HepG2 (cell line): ENCODE results near the gene LAMC1. TPM values are rescaled to one million over a fixed set of nuclear protein-coding genes. Genes with fewer than 3 reads are reported as not detected.

Experiments used
- ELF3 ChIP-seq: IDR thresholded peaks from 2 replicates; pipeline ENCODE4 v1.6.1; 2016; ENCODE audit warnings: missing genetic modification reagents, missing compliant biosample characterization
- ETV5 ChIP-seq: IDR thresholded peaks from 2 replicates; pipeline ENCODE4 v1.6.1; 2018; ENCODE audit warnings: missing biosample characterization, missing genetic modification reagents, inconsistent platforms, borderline replicate concordance
- HDAC2 ChIP-seq: sonication (generic); formaldehyde crosslinking; IDR thresholded peaks from 2 replicates; pipeline ENCODE4 v1.4.0; 2020; ENCODE audit warnings: missing genetic modification reagents
- HNF4A ChIP-seq: sonication (generic); formaldehyde crosslinking; IDR thresholded peaks from 2 replicates; pipeline ENCODE4 v1.4.0; 2020; ENCODE audit warnings: missing genetic modification reagents
- IKZF1 ChIP-seq: fragments of 450-650 bp; IDR thresholded peaks from 2 replicates; pipeline ENCODE4 v1.7.1; 2016
- KMT2A ChIP-seq: sonication (generic); formaldehyde crosslinking; IDR thresholded peaks from 2 replicates; pipeline ENCODE4 v1.4.0; 2020; ENCODE audit warnings: missing genetic modification reagents
- MIER3 ChIP-seq: IDR thresholded peaks from 2 replicates; pipeline ENCODE4 v1.6.1; 2016; ENCODE audit warnings: missing compliant biosample characterization, borderline replicate concordance
- NFIC ChIP-seq: IDR thresholded peaks from 2 replicates; pipeline ENCODE4 v1.6.1; 2012; ENCODE audit warnings: mild to moderate bottlenecking, low read length, inconsistent platforms
- NR2F6 ChIP-seq, 2 experiments: IDR thresholded peaks; 2 replicates each; pipeline ENCODE4 v1.6.1; 2016; ENCODE audit warnings: antibody characterized with exemption in 1 of 2, mild to moderate bottlenecking in 1 of 2
- RNF2 ChIP-seq: fragments of 450-650 bp; conservative IDR thresholded peaks from 2 replicates; pipeline ENCODE4 v1.6.1; 2016; ENCODE audit warnings: low read depth
- SALL1 ChIP-seq: sonication (generic); formaldehyde crosslinking; IDR thresholded peaks from 2 replicates; pipeline ENCODE4 v1.8.0; 2022; ENCODE audit warnings: mild to moderate bottlenecking, missing genetic modification reagents
- U2AF2 ChIP-seq: fragments of 200-400 bp; formaldehyde crosslinking; IDR thresholded peaks from 2 replicates; pipeline ENCODE4 v1.6.1; 2017; ENCODE audit warnings: low read depth, mild to moderate bottlenecking, low read length
- ZNF292 ChIP-seq: sonication (generic); formaldehyde crosslinking; IDR thresholded peaks from 2 replicates; pipeline ENCODE4 v1.8.1; 2022; ENCODE audit warnings: mild to moderate bottlenecking, low read depth, missing genetic modification reagents, borderline replicate concordance
- ZNF773 ChIP-seq: sonication (generic); formaldehyde crosslinking; IDR thresholded peaks from 2 replicates; pipeline ENCODE4 v1.4.0; 2020; ENCODE audit warnings: missing genetic modification reagents, borderline replicate concordance
- polyA plus RNA-seq, 8 experiments: library from polyadenylated mRNA; depleted of rRNA in 3 of 8; stranded (reverse) in 7 of 8; unstranded in 1 of 8; fragments of >200 nt; fragmentation: Illumina TruSeq in 4 of 8; extraction: Trizol in 4 of 8; gene quantifications; 2 replicates each; pipeline versions ENCODE4 v1.2.1 to v1.2.3, GENCODE V29; 2011 to 2016; ENCODE audit warnings: low read depth in 4 of 8, missing spikeins in 1 of 8, mixed read lengths in 1 of 8; ENCODE audit not compliant: insufficient read depth in 1 of 8
- total RNA-seq, 5 experiments: library from RNA; depleted of rRNA; stranded (reverse); fragments of >200 nt; fragmentation: Illumina TruSeq; extraction: Trizol; gene quantifications; 2 replicates each; pipeline ENCODE4 v1.2.3, GENCODE V29; 2016; ENCODE audit warnings: low read depth in 1 of 5
- TF ChIP-seq, protein P1 (sequence below): IDR thresholded peaks from 2 replicates; pipeline ENCODE4 v1.4.0; 2020; ENCODE audit warnings: mild to moderate bottlenecking, missing genetic modification reagents
- TF ChIP-seq, protein P2 (sequence below): sonication (generic); formaldehyde crosslinking; IDR thresholded peaks from 2 replicates; pipeline ENCODE4 v1.4.0; 2020; ENCODE audit warnings: mild to moderate bottlenecking, missing genetic modification reagents
- TF ChIP-seq, protein P3 (sequence below): IDR thresholded peaks from 2 replicates; pipeline ENCODE4 v1.6.1; 2018; ENCODE audit warnings: missing genetic modification reagents, mild to moderate bottlenecking, missing compliant biosample characterization
- TF ChIP-seq, protein P4 (sequence below): IDR thresholded peaks from 2 replicates; pipeline ENCODE4 v1.6.1; 2016; ENCODE audit warnings: low read depth, missing genetic modification reagents, missing compliant biosample characterization

The LAMC1 gene
- total and polyA plus RNA-seq, 2 of the 13 experiments (the other 11 are each of a cell fraction or from before 2014, with no cell fraction given) = 58.5 to 137 TPM

DNA sequence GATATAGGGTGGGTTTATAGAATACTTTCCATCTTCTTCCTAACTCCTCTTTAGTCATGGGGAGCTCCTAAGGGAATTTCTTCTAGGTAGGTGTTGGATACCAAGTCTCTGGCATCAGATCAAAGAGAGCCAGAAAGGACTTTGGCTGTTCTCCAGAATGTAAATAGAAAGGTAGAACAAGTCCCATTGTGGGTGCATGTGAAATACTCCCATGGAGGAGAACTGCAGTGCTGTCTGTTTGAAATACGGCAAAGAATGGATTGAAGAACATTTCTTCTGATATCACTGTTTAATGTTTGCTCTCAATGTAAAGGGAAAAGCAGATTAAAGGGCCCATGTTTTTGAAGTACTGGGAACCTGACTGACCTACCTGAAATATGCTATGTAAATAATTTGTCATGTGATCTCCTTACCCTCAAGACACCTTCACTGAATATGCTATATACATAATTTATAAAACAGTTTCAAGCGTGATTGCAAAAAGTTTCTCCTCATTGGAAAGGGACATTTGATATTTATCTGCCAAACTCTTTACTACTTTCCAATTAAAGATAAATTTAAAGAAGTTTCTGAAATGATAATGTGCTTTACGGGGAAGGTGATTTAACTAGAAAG, 65.9 kb downstream of the LAMC1 start (continued):
- TF ChIP-seq, protein P1, sequence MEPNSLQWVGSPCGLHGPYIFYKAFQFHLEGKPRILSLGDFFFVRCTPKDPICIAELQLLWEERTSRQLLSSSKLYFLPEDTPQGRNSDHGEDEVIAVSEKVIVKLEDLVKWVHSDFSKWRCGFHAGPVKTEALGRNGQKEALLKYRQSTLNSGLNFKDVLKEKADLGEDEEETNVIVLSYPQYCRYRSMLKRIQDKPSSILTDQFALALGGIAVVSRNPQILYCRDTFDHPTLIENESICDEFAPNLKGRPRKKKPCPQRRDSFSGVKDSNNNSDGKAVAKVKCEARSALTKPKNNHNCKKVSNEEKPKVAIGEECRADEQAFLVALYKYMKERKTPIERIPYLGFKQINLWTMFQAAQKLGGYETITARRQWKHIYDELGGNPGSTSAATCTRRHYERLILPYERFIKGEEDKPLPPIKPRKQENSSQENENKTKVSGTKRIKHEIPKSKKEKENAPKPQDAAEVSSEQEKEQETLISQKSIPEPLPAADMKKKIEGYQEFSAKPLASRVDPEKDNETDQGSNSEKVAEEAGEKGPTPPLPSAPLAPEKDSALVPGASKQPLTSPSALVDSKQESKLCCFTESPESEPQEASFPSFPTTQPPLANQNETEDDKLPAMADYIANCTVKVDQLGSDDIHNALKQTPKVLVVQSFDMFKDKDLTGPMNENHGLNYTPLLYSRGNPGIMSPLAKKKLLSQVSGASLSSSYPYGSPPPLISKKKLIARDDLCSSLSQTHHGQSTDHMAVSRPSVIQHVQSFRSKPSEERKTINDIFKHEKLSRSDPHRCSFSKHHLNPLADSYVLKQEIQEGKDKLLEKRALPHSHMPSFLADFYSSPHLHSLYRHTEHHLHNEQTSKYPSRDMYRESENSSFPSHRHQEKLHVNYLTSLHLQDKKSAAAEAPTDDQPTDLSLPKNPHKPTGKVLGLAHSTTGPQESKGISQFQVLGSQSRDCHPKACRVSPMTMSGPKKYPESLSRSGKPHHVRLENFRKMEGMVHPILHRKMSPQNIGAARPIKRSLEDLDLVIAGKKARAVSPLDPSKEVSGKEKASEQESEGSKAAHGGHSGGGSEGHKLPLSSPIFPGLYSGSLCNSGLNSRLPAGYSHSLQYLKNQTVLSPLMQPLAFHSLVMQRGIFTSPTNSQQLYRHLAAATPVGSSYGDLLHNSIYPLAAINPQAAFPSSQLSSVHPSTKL (CRISPR knock-in tag) = peak; percentile 96
- TF ChIP-seq KMT2A (CRISPR knock-in tag) (peak; percentile 34; the same call in 1 of the 2 replicates), NR2F6 (IDR thresholded peaks at IDR 0.05) (peak; percentile 76), NR2F6 (CRISPR knock-in tag; IDR thresholded peaks at IDR 0.05) (peak; percentile 67), NFIC (peak; percentile 99), RNF2 (no peak), ZNF773 (CRISPR knock-in tag) (no peak), HNF4A (CRISPR knock-in tag) (peak; percentile 84), ELF3 (CRISPR knock-in tag) (peak; percentile 38; the same call in 1 of the 2 replicates), HDAC2 (peak; percentile 87), IKZF1 (no peak), SALL1 (CRISPR knock-in tag) (peak; percentile 63; the same call in 1 of the 2 replicates), ETV5 (CRISPR knock-in tag) (no peak), U2AF2 (no peak), ZNF292 (peak; percentile 26; the same call in 1 of the 2 replicates), MIER3 (CRISPR knock-in tag) (peak; percentile 54; the same call in 1 of the 2 replicates)
- TF ChIP-seq, protein P2, sequence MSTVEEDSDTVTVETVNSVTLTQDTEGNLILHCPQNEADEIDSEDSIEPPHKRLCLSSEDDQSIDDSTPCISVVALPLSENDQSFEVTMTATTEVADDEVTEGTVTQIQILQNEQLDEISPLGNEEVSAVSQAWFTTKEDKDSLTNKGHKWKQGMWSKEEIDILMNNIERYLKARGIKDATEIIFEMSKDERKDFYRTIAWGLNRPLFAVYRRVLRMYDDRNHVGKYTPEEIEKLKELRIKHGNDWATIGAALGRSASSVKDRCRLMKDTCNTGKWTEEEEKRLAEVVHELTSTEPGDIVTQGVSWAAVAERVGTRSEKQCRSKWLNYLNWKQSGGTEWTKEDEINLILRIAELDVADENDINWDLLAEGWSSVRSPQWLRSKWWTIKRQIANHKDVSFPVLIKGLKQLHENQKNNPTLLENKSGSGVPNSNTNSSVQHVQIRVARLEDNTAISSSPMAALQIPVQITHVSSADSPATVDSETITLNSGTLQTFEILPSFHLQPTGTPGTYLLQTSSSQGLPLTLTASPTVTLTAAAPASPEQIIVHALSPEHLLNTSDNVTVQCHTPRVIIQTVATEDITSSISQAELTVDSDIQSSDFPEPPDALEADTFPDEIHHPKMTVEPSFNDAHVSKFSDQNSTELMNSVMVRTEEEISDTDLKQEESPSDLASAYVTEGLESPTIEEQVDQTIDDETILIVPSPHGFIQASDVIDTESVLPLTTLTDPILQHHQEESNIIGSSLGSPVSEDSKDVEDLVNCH = no peak
- TF ChIP-seq, protein P3, sequence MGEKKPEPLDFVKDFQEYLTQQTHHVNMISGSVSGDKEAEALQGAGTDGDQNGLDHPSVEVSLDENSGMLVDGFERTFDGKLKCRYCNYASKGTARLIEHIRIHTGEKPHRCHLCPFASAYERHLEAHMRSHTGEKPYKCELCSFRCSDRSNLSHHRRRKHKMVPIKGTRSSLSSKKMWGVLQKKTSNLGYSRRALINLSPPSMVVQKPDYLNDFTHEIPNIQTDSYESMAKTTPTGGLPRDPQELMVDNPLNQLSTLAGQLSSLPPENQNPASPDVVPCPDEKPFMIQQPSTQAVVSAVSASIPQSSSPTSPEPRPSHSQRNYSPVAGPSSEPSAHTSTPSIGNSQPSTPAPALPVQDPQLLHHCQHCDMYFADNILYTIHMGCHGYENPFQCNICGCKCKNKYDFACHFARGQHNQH (CRISPR knock-in tag) = peak; percentile 58; the same call in 1 of the 2 replicates
- TF ChIP-seq, protein P4, sequence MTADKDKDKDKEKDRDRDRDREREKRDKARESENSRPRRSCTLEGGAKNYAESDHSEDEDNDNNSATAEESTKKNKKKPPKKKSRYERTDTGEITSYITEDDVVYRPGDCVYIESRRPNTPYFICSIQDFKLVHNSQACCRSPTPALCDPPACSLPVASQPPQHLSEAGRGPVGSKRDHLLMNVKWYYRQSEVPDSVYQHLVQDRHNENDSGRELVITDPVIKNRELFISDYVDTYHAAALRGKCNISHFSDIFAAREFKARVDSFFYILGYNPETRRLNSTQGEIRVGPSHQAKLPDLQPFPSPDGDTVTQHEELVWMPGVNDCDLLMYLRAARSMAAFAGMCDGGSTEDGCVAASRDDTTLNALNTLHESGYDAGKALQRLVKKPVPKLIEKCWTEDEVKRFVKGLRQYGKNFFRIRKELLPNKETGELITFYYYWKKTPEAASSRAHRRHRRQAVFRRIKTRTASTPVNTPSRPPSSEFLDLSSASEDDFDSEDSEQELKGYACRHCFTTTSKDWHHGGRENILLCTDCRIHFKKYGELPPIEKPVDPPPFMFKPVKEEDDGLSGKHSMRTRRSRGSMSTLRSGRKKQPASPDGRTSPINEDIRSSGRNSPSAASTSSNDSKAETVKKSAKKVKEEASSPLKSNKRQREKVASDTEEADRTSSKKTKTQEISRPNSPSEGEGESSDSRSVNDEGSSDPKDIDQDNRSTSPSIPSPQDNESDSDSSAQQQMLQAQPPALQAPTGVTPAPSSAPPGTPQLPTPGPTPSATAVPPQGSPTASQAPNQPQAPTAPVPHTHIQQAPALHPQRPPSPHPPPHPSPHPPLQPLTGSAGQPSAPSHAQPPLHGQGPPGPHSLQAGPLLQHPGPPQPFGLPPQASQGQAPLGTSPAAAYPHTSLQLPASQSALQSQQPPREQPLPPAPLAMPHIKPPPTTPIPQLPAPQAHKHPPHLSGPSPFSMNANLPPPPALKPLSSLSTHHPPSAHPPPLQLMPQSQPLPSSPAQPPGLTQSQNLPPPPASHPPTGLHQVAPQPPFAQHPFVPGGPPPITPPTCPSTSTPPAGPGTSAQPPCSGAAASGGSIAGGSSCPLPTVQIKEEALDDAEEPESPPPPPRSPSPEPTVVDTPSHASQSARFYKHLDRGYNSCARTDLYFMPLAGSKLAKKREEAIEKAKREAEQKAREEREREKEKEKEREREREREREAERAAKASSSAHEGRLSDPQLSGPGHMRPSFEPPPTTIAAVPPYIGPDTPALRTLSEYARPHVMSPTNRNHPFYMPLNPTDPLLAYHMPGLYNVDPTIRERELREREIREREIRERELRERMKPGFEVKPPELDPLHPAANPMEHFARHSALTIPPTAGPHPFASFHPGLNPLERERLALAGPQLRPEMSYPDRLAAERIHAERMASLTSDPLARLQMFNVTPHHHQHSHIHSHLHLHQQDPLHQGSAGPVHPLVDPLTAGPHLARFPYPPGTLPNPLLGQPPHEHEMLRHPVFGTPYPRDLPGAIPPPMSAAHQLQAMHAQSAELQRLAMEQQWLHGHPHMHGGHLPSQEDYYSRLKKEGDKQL (CRISPR knock-in tag) = peak; percentile 33; the same call in 1 of the 2 replicates
